T-helper 1 cell (primary cell): ENCODE data around the gene STOML3.
"Not testable (repeated sequence)": the region's sequence is repeated elsewhere in the genome, so short reads cannot be mapped to it uniquely, and the experiment has no call there.

Experiments
- DNase-seq, 5 donors: peaks; one replicate each; pipeline ENCODE4 v3.0.0-alpha.2; 2012 to 2020
- total RNA-seq, 4 donors: gene quantifications; one replicate each; lab custom pipeline; 2026; lab: John Stamatoyannopoulos, UW

STOML3 gene, protein sequence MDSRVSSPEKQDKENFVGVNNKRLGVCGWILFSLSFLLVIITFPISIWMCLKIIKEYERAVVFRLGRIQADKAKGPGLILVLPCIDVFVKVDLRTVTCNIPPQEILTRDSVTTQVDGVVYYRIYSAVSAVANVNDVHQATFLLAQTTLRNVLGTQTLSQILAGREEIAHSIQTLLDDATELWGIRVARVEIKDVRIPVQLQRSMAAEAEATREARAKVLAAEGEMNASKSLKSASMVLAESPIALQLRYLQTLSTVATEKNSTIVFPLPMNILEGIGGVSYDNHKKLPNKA
- total RNA-seq = 0 reads per million in 4 donors

DNA sequence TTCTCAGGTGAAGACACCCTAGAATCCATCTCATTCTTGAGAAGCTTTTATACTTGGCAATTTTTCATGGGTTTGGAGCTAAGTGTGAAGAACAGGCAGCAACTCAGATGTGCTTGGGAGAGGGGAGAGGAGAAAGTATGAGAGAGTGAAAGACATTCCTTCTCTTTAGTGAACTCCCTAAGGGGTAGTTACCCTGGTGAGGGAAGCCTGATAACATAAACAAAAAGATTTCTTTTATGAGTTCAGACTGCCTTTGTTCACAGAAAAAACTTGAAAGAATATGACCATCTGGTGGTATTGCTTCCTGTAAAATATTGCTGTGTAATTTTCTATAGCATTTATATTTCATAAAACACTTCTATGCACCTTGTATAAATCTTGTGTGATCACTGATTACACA lies at the start of gene STOML3:
Gene STOML3, minus strand, starts transcription at position 139 of the 400 bp plus-strand sequence. Its CDS starts 110 bp downstream, at position 29.
- no peak for DNase-seq

- DNase-seq = no peak
Observed at GRCh38 chr13:39040206-39040605, 49.6 kb upstream of the STOML3 start.

DNA sequence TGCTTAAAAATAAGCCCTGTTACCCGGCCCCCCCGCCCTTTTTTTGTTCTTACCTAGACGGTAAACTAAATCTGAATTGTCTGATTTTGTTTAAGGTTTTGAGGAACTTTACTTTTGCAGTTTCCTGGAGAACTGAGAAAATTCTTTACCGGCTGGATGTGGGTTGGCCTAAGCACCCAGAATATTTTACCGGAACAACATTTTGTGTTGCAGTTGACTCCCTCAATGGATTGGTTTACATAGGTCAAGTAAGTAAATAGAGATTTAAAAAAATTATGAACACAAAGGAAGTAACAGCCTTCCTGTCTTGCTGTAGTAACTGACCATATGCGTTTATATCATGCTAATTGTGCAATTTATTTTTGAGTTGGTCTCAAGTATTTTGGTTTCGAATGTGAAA lies 48.4 kb upstream of the STOML3 start:
- DNase-seq = no peak

DNA sequence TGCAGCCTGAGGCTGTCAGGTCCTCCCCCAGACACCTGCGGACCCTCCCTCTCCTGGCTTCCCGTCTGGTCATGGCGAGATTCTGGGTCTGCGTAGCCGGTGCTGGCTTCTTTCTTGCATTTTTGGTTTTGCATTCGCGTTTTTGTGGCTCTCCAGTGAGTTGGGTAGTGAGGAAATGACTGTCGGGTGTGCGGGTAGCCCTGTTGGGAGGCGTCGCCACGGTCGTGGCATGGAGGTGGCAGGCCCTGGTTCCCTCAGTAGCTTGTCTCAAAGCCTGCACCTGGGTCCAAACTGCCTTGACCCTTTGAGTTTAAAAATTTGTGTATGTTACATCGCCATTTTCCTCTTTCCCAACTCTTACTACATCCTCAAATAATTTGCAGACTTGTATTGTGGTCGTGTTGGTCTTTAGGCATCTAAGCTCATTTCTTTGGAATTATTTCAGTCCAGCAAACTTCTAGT lies 48.0 kb upstream of the STOML3 start:
- peak; percentile 11 to 79 (median 36) for DNase-seq

- DNase-seq = peak; percentile 53 to 86 (median 66)
Observed at GRCh38 chr13:39037880-39038568, 47.4 kb upstream of the STOML3 start, which contains the start of the genes NHLRC3 and PROSER1. TSS of gene NHLRC3 (plus strand) at chr13:39038456. CDS start at chr13:39038640, 184 bp downstream. TSS of gene PROSER1 (minus strand) at chr13:39038089. CDS start at chr13:39037242, 847 bp downstream.

- no peak for DNase-seq
Observed at GRCh38 chr13:39037410-39037879, 46.8 kb upstream of the STOML3 start.

DNA sequence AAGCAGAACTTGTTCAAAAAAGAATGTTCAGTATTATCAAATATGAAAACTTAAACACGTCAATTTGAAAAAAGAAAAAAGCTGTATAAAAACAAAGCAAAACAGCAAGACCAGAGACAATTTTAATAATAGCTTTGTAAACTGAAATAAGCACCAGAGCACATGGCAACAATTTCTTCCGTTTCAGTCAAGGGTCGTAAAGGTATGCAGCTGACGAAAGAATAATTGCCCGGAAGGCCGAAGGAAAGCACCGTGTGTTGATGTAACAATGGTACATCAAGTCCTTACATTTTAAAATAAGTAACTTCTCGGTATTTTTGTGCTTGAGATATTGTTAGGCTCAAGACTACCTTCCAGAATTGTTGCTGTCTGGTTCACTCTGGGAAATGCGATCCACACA lies 45.6 kb upstream of the STOML3 start:
- DNase-seq = peak in 1 of 5 donors; percentile 59

- no peak for DNase-seq
Observed at GRCh38 chr13:39035799-39036198, 45.2 kb upstream of the STOML3 start.

- DNase-seq = no peak
Observed at GRCh38 chr13:39035204-39035603, 44.6 kb upstream of the STOML3 start.

DNA sequence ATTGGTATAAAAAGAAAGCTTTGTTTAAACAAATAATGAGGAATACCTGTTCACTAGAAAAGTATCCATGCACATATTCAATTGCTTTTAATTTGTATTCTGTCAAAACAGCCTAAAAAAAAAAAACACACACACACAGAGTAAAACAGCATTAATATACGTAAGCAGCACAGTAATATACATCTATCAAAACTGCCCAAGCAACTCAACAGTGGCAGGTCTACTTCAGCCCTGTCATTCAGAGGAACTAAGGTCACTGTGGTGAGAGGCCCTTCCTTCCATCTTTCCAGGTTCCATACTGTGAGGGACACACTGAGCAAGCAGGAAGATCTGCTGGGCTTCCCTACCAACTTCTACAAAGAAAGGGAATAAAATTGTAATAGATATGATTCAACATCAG lies 43.5 kb upstream of the STOML3 start:
- DNase-seq = no peak

DNA sequence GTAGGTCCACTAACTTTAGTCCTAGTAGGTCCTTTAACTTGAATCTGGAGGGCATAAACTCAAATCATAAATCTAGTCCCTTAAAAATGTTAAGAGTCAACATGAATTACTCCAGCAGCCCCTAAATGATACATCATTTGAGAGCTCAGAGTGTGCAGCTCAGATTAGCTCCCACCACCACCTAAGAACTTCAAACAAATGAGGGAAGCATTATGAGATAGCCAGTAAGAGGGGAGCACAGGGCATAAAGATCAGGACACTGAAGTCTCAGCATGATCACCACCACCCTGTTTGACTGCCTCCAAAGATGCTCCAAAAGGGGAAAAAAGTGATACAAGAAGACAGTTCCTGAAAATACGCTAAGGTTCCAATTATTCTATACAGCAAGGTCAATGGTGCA lies 41.5 kb upstream of the STOML3 start:
- DNase-seq = no peak

GRCh38 chr13:39025433-39025839 lies 34.8 kb upstream of the STOML3 start:
- DNase-seq = no peak

DNA sequence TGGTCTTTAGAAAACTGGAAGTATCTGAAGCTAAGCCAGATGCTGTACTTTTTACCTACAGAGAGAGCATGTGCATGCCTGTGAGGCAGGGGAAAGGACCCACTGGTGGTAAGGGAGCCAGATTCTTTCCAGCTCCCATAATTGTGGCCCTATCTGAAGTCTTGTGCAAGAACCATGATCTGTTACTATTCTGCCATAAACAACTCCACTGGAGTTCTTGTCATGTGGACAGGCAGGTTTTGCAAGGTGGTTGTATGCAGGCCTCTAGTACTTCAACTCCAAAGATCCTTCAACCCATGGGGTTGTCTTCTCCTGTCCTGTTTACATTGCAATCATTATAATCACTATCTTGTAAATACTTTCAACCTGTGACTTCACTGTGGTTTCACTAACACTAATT lies 33.1 kb upstream of the STOML3 start:
- no peak for DNase-seq

GRCh38 chr13:39023316-39023715 lies 32.7 kb upstream of the STOML3 start:
- DNase-seq = no peak

- DNase-seq = no peak
Observed at GRCh38 chr13:39020853-39021462, 30.3 kb upstream of the STOML3 start.

GRCh38 chr13:39016787-39017186 lies 26.2 kb upstream of the STOML3 start:
- peak in 1 of 5 donors; percentile 38 for DNase-seq

DNA sequence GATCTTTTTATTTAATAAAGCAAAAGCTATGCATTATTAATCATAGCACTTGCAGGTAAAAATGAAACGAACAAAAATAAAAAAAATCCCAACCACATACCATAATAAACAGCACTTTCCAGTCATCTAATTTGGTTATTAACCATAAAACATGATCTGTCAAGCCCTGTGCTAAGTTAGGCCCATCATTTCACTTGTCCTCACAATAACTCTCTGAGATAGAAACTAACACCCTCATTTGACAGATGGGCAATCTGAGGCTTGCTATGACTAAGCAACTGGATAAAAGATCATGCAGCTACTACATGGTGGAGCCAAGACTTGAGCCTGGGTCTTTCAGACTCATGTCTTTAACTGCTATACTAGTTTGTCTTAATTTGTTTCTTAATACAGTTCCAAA lies 25.5 kb upstream of the STOML3 start:
- DNase-seq = peak in 1 of 5 donors; percentile 35

- no peak for DNase-seq
Observed at GRCh38 chr13:39013462-39013861, 22.8 kb upstream of the STOML3 start.

DNA sequence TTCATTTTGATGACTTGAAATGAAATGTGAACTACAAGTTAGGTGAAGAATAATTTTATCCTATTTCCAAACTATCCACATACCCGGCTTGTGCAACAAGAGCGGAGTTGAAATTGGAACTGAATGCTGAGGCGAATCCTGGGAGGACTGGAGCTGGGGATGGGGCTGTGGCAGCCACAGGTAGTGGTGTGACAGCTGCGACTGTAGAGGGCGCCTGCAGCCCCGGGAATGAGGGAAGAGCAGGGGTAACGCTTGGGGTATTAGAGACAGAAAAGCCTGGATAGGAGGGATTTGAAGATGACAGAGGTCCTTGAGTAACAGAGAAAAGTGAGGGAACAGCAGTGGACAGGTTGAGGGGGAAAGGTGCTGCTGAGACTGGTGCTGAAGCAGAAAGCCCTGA lies 22.0 kb upstream of the STOML3 start:
- no peak for DNase-seq

DNA sequence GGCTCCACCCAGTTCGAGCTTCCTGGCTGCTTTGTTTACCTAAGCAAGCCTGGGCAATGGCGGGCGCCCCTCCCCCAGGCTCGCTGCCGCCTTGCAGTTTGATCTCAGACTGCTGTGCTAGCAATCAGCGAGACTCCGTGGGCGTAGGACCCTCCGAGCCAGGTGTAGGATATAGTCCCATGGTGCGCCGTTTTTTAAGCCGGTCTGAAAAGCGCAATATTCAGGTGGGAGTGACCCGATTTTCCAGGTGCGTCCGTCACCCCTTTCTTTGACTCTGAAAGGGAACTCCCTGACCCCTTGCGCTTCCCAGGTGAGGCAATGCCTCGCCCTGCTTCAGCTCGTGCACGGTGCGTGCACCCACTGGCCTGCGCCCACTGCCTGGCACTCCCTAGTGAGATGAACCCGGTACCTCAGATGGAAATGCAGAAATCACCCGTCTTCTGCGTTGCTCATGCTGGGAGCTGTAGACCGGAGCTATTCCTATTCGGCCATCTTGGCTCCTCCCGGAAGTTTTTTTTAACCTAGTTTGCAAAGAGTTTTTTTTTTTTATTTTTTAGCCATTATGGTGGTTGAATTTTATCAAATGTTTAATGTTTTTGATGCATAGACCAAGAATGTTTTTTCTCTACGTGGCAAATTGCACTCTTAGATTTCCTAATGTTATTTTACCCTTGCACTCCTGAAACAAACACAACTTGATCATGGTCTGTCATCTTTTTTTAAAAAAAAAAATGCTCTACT lies 15.9 kb upstream of the STOML3 start:
- not testable (repeated sequence) for DNase-seq

- no peak for DNase-seq
Observed at GRCh38 chr13:38998739-38999138, 8.1 kb upstream of the STOML3 start.

- no peak for DNase-seq
Observed at GRCh38 chr13:38993381-38993780, 2.8 kb upstream of the STOML3 start.

GRCh38 chr13:38981096-38981495 lies 9.5 kb downstream of the STOML3 start:
- no peak for DNase-seq
